ENCODE measurements around the gene RIT1. TPM values are rescaled to one million over a fixed set of nuclear protein-coding genes. Genes with fewer than 3 reads are reported as not detected.
"Not testable (repeated sequence)": the region's sequence is repeated elsewhere in the genome, so short reads cannot be mapped to it uniquely, and the experiment has no call there.

RIT1 gene
- total and polyA plus RNA-seq, 7 donors = 13.1 to 23.2 (median 16.6) TPM

GRCh38 chr1:155931332-155932038, 20.3 kb upstream of the RIT1 start:
- Histone ChIP-seq H3K4me1 (peaks cover 0 to 48% (median 47%) of the 10 kb centered on the region in 4 donors), H3K36me3 (peaks cover 25 to 71% (median 38%) of the 10 kb centered on the region in 4 donors), H3K4me3 (peak overlapping the region in 2 of 4 donors; percentile 0 to 23), H3K27me3 (no peaks in the 10 kb centered on the region), H3K9me3 (no peaks in the 10 kb centered on the region), H3K27ac (no peak overlapping the region)
- intact Hi-C loops (cut with DNase I) = no loop called here
- DNase-seq = no peak
- TF ChIP-seq POLR2A (IDR thresholded peaks at IDR 0.05) (no peak), POLR2AphosphoS5 (IDR thresholded peaks at IDR 0.05) (no peak), CTCF (IDR thresholded peaks at IDR 0.05) (no peak), EP300 (IDR thresholded peaks at IDR 0.05) (no peak)
- 33 to 75% methylated on average over 7 of the region's 7 CpGs for WGBS, 2 donors

- H3K4me3 ChIP-seq; H3K27me3 ChIP-seq; DNase-seq; H3K27ac ChIP-seq; H3K9me3 ChIP-seq; intact Hi-C loops (cut with DNase I): not testable (repeated sequence)
- H3K4me1 ChIP-seq = peaks cover 0 to 48% (median 47%) of the 10 kb centered on the region in 4 donors
- WGBS, 2 donors = 16 to 71% methylated on average over 10 of the region's 10 CpGs
- peaks cover 32 to 79% (median 45%) of the 10 kb centered on the region in 4 donors for H3K36me3 ChIP-seq
These were observed 19.6 kb upstream of the RIT1 start for GRCh38 chr1:155930725-155931124.

GRCh38 chr1:155929057-155929456, 17.9 kb upstream of the RIT1 start:
- Histone ChIP-seq H3K36me3 (peaks cover 49 to 96% (median 60%) of the 10 kb centered on the region in 4 donors), H3K27me3 (no peaks in the 10 kb centered on the region), H3K4me3 (no peak overlapping the region), H3K27ac (no peak overlapping the region), H3K4me1 (peaks cover 0 to 41% (median 40%) of the 10 kb centered on the region in 4 donors), H3K9me3 (no peaks in the 10 kb centered on the region)
- DNase-seq = no peak
- intact Hi-C loops (cut with DNase I) = no loop called here
- 20 to 75% methylated on average over 5 of the region's 5 CpGs for WGBS, 2 donors
- TF ChIP-seq CTCF (IDR thresholded peaks at IDR 0.05) = no peak
- no peak for TF ChIP-seq POLR2AphosphoS5 (IDR thresholded peaks at IDR 0.05)
- no peak for TF ChIP-seq EP300 (IDR thresholded peaks at IDR 0.05)
- TF ChIP-seq POLR2A (IDR thresholded peaks at IDR 0.05) = no peak

- intact Hi-C loops (cut with DNase I) = no loop called here
- no peak for DNase-seq
- Histone ChIP-seq H3K4me1 (peaks cover 0 to 10% (median 7%) of the 10 kb centered on the region in 4 donors), H3K27ac (no peak overlapping the region), H3K4me3 (no peak overlapping the region), H3K36me3 (peaks cover 60 to 100% (median 82%) of the 10 kb centered on the region in 4 donors), H3K9me3 (no peaks in the 10 kb centered on the region), H3K27me3 (no peaks in the 10 kb centered on the region)
- TF ChIP-seq POLR2A (IDR thresholded peaks at IDR 0.05) = no peak
- 94% methylated on average over 2 of the region's 2 CpGs for WGBS, 2 donors
These were observed 14.4 kb upstream of the RIT1 start for GRCh38 chr1:155925506-155925905.

- Histone ChIP-seq H3K36me3 (peaks cover 62 to 100% (median 92%) of the 10 kb centered on the region in 4 donors), H3K4me1 (no peaks in the 10 kb centered on the region)
- WGBS, 2 donors = 86 to 89% methylated on average over 3 of the region's 3 CpGs
These were observed 9.6 kb upstream of the RIT1 start for GRCh38 chr1:155920717-155921116.

More at GRCh38 chr1:155920717-155921116, 9.6 kb upstream of the RIT1 start:
- Histone ChIP-seq H3K27me3 (no peaks in the 10 kb centered on the region), H3K9me3 (no peaks in the 10 kb centered on the region), H3K4me3 (no peak overlapping the region), H3K27ac (no peak overlapping the region)
- intact Hi-C loops (cut with DNase I) = no loop called here
- no peak for TF ChIP-seq POLR2AphosphoS5 (IDR thresholded peaks at IDR 0.05)
- TF ChIP-seq CTCF (IDR thresholded peaks at IDR 0.05) = no peak
- no peak for TF ChIP-seq POLR2A (IDR thresholded peaks at IDR 0.05)
- TF ChIP-seq EP300 (IDR thresholded peaks at IDR 0.05) = no peak
- DNase-seq = no peak

Measured in sigmoid colon (tissue), 7 donors.